ENCODE results near the gene TEPSIN. TPM values are rescaled to one million over a fixed set of nuclear protein-coding genes. Genes with fewer than 3 reads are reported as not detected.

The TEPSIN gene
- total RNA-seq, 1 experiment from 2014 or later, result 38.8 TPM

DNA sequence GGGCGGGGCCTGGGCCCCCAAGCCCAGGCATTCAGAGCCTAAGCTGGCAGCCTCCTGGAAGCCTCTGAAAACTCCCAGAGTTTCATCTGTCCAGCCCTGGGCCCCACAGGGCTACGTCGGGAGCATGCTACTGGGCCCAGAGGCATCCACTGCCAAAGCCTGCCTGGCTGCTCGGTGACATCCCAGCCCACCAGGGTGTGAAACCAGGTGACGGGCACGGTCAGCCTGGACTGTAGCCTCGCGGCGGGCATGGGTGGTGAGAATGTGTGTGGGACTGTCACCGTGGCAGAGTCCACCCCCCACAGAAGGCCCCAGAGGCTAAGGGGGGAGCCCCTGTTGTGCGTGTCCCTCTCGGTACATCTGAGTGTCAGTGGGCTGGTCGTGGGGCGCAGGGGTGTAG lies 47.2 kb downstream of the TEPSIN start:
- no peaks in the 10 kb centered on the region for H3K9me3 ChIP-seq (ENCODE audit: control insufficient read depth, low read depth, low read length)
- no peaks in the 10 kb centered on the region for H3K79me1 ChIP-seq (ENCODE audit: insufficient read depth, low read depth, low read length, poor library complexity, severe bottlenecking)
- no peak overlapping the region; a peak in 1 of 7 replicates for H3K27ac Mint-ChIP-seq
- no peak overlapping the region for H4K5ac ChIP-seq (ENCODE audit: insufficient read length, low read depth, low read length)
- no peak overlapping the region for H3K23ac ChIP-seq (ENCODE audit: insufficient read length, low read depth, low read length)
- H2BK5ac ChIP-seq (ENCODE audit: insufficient read length, low read length), result no peak overlapping the region
- H2BK120ac ChIP-seq (ENCODE audit: low read depth, low read length, poor library complexity, severe bottlenecking), result no peak overlapping the region
- H3K4me1 ChIP-seq (ENCODE audit: insufficient read depth, low read length), result no peaks in the 10 kb centered on the region
- H3K4me2 ChIP-seq (ENCODE audit: insufficient read depth, insufficient read length, low read length), result no peak overlapping the region
- H3K27me3 ChIP-seq (ENCODE audit: insufficient read depth, low read length), result no peaks in the 10 kb centered on the region
- no peak overlapping the region for H2AK5ac ChIP-seq (ENCODE audit: insufficient read length, low read length)
- no peaks in the 10 kb centered on the region for H3K4me1 Mint-ChIP-seq
- H2BK20ac ChIP-seq (ENCODE audit: low read depth, low read length, poor library complexity, severe bottlenecking), result no peak overlapping the region
- no peaks in the 10 kb centered on the region for H3K9me3 Mint-ChIP-seq
- H2BK15ac ChIP-seq (ENCODE audit: low read depth, low read length), result no peak overlapping the region
- H3T11ph ChIP-seq (ENCODE audit: low read length), result no peak overlapping the region
- no peak overlapping the region for H3K4me3 Mint-ChIP-seq
- no CpG with 5 or more reads among the region's 14 CpGs for WGBS (ENCODE audit: extremely low coverage, insufficient read length, low lambda C conversion rate)
- no peak overlapping the region for H3K14ac ChIP-seq (ENCODE audit: insufficient read depth, low read length)
- no peaks in the 10 kb centered on the region for H3K27me3 Mint-ChIP-seq (ENCODE audit: low read depth)
- H3K23me2 ChIP-seq (ENCODE audit: insufficient read length, low read depth, low read length, poor library complexity, severe bottlenecking), result no peaks in the 10 kb centered on the region
- H3K36me3 Mint-ChIP-seq (ENCODE audit: insufficient read depth in 1 of 3, low read depth in 3 of 3), result peaks cover 0 to 10% (median 6%) of the 10 kb centered on the region in 3 experiments; a peak in 5 of 7 replicates
- no peak overlapping the region for H3K27ac ChIP-seq (ENCODE audit: insufficient read length, low read depth, low read length)
- no peaks in the 10 kb centered on the region for H3K79me2 ChIP-seq (ENCODE audit: insufficient read depth, low read length)
- no peak overlapping the region for H2AFZ ChIP-seq (ENCODE audit: low read length)
- H2BK12ac ChIP-seq (ENCODE audit: insufficient read length, low read depth, low read length), result no peak overlapping the region
- no peak overlapping the region for H3K9ac ChIP-seq (ENCODE audit: extremely low read depth, insufficient read length, low read length)
- TF ChIP-seq, protein P1, sequence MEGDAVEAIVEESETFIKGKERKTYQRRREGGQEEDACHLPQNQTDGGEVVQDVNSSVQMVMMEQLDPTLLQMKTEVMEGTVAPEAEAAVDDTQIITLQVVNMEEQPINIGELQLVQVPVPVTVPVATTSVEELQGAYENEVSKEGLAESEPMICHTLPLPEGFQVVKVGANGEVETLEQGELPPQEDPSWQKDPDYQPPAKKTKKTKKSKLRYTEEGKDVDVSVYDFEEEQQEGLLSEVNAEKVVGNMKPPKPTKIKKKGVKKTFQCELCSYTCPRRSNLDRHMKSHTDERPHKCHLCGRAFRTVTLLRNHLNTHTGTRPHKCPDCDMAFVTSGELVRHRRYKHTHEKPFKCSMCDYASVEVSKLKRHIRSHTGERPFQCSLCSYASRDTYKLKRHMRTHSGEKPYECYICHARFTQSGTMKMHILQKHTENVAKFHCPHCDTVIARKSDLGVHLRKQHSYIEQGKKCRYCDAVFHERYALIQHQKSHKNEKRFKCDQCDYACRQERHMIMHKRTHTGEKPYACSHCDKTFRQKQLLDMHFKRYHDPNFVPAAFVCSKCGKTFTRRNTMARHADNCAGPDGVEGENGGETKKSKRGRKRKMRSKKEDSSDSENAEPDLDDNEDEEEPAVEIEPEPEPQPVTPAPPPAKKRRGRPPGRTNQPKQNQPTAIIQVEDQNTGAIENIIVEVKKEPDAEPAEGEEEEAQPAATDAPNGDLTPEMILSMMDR (conservative IDR thresholded peaks at IDR 0.05), result no peak
- no peak overlapping the region for H3K56ac ChIP-seq (ENCODE audit: insufficient read length, low read depth, low read length)
- H3K18ac ChIP-seq (ENCODE audit: insufficient read length, low read depth, low read length), result no peak overlapping the region
- H3K4ac ChIP-seq (ENCODE audit: low read depth, low read length), result no peak overlapping the region
- no peak overlapping the region for H4K8ac ChIP-seq (replicated peaks; ENCODE audit: insufficient read length, low read depth, low read length)
- H4K20me1 ChIP-seq (ENCODE audit: control insufficient read depth, insufficient read depth, insufficient read length), result no peaks in the 10 kb centered on the region
- H4K91ac ChIP-seq (ENCODE audit: insufficient read length, low read depth, low read length), result no peak overlapping the region
- DNase-seq, result no peak
